COLO829 (cell line): ENCODE measurements around the gene SPATS2.
"Not testable (repeated sequence)": the region's sequence is repeated elsewhere in the genome, so short reads cannot be mapped to it uniquely, and the experiment has no call there.

Experiments used
- DNase-seq: peaks from one replicate; pipeline ENCODE4 v3.0.0; 2012; ENCODE audit warnings: low spot score

Gene SPATS2

DNA sequence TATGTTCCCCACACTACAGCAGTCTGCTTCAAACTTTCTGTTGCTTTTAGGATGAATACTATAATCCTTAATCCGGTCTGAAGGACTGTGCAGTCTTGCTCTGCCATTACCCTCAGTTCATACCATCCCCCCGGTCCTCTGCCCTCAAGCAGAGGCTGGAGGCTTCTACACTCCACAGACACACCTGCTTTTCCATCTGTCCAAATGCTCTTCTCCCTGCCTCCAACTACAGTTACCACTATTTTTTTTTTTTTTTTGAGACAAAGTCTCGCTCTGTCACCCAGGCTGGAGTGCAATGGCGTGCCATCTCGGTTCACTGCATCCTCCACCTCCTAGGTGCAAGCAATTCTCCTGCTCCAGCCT is 152.3 kb downstream of the SPATS2 start:
- no peak for DNase-seq

DNA sequence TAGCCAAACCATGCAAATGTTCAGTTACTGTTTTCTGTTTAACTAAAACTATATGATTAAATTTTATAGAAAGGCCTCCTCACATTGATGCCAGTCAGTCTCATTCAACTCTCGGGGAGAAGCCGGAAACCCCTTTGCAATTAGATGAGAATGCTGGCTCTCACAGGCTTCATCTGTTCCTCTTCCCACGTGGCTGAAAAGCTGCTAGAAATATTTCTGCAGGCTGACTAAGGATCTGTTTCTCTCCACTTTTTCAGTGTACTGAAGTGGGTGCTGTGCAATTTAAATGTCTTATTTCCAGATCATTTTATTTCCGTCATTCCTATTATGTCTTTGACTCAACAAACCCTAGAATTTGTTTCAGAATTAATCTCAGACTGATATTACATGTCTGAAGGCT is 154.1 kb downstream of the SPATS2 start:
- no peak for DNase-seq

DNA sequence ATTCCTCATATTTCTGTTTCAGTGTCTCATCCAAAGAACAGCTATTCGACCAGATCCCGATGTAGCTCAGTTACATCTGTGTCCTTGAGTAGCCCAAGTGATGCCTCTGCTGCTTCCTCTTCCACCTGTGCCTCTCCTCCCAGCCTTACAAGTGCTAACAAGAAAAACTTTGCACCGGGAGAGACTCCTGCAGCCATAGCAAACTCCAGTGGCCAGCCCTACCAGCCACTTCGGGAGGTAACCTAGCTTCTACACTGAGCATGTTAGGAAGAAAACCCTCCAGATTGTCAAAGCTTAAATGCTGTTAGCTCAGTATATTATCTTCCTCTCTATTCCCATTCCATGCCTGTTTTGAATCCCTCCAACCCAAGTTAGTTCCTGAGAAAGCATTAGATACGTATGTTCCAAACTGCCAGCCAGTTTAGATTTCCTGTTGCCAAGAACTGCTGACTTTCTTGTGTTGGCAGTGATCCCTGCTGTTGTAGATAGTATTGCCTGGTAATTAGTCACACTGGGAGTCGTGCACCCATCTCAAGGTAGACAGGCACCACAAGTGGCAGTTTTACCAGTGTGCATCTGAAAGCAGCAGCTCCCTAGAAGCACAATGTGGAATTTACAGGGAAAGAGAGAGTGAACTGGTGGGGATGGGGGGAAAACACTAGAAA is 157.5 kb downstream of the SPATS2 start:
- no peak for DNase-seq

DNA sequence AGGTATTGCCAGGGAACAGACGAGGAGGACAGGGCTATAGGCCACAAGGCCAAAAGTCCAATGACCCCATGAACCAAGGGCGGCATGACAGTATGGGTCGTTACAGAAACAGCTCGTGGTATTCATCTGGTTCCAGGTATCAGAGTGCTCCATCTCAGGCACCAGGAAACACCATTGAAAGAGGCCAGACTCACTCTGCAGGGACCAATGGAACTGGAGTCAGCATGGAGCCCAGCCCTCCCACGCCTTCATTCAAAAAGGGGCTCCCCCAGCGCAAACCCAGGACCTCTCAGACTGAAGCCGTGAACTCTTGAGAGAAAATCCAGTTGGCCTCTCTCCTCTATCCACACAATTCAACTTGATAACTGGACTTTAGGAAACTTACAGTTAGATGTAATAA is 158.7 kb downstream of the SPATS2 start:
- DNase-seq, result no peak

DNA sequence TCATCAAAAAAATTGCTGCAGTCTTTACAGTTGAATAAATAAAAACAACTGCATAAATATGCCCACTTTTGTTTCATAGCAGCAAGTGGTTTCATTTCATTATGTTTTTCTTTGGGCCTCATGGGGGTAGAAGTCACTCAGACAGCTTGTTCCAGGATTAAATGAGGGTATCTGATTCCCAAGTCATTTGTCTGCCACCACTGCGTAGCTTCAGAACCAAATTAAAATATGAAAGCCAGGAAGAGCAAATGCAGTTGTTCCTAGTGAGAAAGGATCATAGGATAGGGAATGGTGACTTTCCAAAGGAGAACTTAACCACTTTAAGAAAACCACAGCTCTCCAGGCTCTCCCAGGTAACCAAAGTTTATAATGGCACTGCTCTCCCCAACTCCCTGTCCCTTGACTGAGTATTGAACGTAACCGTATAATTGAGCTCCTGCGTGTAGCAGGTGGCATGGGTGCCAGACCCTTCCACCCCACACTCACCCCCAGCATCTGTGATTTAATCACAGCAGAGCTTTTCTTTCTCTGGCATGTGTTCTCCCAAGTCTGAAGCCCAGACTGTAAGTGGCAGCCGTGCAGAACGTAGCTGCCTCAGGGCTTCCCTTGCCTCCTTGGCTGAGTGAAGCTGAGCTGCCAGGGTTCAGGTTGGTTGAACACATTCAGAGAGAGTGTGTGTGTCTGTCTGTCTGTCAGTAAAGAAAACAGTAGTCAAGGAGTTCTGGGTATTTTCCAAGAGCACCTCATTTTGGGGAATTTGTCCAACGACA is 160.3 kb downstream of the SPATS2 start:
- no peak for DNase-seq

DNA sequence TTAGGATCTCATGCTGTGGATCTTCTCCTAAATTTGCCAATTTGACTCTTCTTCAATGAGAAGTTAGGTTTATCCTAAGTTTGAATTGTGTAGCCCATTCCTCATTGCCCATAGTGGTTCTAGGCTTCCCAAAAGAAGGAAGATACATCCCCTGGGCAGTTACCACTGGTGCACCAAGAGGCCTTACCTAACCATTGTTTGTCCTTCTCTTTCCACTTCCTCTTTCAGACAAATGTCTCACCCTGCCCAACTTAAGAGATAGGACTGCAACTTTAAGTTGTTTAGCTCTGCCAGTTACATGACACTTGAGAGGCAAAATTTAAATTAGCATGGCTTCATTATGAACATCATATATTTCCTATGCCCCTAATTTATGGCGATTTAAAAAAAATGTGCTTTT is 162.2 kb downstream of the SPATS2 start:
- DNase-seq, result no peak

DNA sequence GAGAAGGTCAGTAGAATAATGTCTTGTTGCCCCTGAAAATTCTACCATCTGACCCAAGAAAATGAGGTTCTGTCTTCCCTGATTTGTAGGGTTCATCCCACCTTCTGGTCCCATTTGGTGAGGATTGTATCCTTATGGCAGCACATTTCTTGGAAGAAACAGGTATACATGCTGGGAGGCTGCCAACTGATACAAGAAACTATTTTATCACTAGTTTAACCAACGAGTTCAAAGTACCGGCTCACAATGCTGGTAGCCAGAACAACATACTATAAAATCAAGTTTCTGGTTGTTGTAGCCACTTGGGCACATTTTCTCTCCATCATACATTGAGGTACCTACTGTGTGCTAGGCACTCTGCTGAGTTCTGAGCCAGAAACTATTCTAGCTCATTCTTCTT is 164.5 kb downstream of the SPATS2 start:
- DNase-seq, result no peak

DNA sequence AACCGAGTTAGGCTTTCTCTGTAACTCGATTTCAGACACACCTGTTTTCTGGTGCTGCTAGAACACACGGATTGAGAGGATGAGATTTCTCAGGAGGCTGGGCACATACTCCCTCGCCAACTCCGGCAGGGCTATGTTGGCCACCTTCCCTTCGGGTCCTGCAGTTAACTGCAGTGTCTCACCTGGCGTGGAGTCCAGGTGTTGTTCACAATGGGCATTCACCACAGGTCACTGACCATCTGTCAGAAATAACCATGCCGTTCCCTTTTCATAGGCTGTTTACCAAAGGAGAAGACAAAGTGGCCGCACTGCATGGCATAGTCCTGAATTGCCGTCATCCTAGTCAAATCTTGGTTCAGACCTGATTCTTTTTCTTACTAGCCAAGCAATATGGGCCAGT is 166.1 kb downstream of the SPATS2 start:
- DNase-seq, result no peak

DNA sequence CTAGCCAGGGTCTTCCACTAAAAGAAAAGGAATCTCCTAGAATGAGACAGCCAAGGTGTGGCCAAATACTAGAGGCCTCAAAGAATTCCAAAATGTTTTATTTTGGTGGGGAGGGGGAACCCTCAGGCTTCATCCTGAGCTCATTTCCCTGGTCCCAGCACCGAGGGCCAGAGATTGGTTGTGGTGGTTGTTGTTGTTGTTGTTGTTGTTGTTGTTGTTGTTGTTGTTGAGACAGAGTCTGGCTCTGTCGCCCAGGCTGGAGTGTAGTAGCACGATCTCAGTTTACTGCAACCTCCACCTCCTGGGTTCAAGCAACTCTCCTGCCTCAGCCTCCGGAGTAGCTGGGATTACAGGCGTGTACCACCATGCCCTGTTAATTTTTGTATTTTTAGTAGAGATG is 166.9 kb downstream of the SPATS2 start:
- DNase-seq, result not testable (repeated sequence)

DNA sequence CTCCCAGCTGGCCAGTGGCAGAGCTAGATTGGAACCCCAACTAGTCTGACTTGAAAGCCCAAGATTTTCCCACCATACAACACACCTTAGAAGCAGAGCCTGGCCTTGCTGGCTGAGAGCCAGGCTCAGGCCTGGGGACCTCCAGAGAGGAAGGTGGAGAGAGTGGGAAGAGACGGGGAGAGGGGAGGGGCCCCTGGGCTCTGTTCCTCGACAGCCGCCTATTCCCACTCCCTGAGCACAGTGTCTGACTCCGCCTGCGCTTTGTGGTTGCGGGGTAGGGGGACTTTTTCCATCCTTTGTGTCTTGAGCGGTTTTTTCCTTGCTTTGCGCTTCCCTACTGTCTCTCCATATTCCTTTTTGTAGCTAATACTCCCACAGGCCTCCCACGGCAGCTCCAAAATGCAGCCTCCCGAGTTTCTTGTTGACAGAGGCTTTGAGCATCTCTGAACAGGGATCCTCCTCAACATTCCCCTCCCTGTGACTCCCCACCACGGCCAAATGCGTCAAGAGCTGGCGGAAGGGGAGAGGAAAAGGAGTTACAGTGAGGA is 167.5 kb downstream of the SPATS2 start:
- no peak for DNase-seq

DNA sequence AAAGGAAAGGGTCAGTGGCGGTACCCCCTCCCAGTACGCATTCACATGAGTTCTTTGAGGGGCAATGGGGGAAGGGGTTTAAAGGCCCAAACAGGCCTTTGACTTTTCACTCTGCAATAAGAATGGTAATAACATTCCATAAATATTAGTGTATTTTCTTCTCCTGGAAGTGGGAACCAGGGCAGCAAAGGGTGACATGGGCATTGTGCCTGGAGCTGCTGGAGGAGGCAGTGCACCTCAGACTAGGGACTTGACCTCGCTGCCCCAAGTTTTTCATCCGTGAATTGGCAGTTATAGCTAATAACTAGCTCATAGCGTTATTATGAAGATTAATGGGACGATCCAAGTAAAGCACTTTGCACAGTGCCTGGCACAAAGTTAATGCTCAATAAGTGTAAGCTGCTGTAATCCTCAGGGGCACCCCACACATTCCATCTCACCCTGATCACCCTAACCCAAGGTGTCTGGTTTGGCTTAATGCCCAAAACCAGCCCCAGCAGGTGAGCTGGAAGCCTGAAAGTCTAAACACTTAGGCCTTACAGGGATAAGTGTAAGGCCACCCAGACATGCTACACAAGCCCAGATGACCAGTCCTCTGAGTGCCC is 168.8 kb downstream of the SPATS2 start:
- no peak for DNase-seq

DNA sequence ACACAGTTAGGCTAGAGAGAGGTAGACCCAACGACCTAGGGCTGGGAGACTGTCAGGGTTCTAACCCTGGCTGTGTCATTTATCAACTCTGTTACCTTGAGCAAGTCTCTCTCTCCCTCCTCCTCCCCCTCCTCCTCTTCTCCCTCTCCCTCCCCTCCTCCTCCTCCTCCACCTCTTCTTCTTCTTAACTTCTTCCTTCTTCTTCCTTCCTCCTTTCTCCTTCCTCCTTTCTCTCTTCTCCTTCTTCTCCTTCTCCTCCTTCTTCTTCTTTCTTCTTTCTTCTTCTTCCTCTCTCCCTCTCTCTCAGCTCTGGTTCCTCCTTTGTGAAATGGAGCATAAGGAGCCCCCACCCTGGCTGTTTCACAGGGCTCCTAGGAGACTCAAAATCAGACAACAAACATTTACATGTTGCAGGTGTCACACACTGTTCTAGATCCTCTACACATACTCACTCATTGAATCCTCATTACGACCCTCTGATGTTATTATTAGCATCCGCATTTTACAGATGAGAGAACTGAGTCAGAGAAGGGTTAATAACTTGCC is 169.3 kb downstream of the SPATS2 start:
- DNase-seq, result no peak

DNA sequence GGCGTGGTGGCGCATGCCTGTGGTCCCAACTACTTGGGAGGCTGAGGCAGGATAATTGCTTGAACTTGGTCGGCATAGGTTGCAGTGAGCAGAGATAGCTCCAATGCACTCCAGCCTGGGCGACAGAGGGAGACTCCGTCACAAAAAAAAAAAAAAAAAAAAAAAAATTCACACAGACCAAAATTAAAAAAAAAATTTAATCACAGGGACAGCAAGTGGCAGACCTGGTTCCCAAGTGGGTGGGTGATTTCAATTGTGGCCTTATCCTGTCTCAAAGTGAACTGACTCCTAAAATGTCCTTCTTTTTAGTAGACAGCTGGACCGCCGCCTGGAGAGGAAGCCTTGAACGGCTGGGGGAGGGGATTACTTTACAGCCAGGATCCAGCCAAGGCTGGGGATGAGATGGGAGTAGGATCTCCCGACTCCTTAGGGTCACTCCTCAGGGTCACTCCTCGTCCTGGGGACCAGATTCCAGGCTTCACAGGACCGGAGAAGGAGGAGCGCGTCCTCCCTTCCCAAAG is 170.0 kb downstream of the SPATS2 start:
- no peak for DNase-seq

DNA sequence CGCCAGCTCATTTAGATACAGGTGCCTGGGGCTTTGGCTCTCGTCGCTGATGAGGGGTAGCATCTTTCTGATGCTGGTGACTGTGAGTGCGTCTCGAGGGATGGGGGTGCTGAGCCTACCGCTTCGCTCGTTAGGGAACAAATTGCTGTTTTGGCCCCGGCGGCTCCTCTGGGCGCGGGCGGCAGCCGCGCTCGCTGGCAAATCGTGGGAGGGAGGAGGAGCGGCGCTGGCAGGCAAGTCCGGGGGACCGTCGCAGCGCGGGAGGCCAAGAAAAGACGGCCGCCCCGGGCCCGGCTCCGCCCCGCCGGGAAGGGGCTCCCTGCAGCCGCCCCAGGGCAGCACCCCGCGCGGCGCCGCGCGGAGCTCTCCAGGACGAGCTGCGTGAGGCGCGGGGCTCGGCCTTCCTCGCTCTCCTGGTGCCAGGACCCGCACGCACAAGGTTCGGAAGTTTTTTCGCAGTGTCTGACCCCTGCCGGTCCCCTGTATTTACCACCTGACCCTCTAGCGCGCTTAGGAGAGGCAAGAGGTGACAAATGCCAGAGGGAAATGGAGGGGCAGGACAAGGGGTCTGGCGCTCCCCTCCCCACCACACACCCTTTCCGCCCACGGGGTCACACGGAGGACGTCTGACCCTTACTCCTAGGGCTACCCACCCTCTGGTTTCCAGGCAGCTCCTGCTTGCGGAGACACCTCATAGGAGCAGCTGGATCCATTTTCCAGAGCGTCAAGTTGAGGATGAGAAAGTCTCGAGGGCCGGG is 170.7 kb downstream of the SPATS2 start:
- no peak for DNase-seq

DNA sequence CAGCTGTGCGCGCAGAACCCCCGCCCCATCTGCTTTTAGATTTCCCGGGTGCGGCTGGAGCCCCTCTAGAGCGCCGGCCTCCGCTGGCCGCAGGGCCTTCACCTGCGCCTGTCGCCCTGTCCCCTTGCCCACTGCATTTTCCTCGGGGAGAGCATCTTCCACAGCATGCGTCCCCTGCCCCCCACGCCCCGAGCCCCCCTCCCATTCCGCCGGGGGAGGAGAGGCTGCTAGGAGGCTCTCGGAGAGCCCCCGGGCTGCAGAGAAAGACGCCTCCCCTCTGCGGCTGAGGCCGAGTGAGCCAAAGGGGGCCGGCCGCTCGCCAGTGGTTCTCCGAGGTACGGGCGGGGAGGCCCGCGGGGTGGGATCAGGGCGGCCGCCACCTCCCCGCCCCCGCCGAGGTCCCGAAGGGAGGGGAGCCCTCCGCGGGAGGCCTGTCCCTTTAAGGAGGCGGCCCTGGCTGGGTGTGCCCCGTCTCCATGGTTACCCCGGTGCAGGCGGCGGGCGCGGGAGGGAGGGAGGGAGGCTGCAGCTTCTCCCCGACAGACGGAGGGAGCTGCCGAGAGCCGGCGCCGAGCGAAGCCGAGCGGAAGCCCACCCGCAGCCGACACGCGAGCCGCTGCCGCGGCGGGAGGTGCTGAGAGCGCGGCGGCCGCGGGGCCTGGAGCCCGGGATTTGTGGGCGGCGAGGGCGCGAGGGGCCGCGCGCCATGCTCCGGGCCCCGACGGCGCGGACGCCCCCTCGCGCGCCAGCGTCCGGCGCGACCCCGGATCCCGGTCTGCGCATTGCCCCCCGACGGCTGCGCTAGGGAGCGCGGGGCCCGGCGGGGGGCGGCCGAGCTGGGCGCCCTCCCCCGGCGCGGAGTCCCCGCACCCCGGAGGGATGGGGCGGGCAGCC is 171.5 kb downstream of the SPATS2 start, which contains the start of gene KCNH3:
KCNH3 (plus strand) TSS at position 521 of the 894 bp plus-strand sequence. CDS start 387 bp downstream, outside the sequence.
- DNase-seq, result peak; percentile 78

DNA sequence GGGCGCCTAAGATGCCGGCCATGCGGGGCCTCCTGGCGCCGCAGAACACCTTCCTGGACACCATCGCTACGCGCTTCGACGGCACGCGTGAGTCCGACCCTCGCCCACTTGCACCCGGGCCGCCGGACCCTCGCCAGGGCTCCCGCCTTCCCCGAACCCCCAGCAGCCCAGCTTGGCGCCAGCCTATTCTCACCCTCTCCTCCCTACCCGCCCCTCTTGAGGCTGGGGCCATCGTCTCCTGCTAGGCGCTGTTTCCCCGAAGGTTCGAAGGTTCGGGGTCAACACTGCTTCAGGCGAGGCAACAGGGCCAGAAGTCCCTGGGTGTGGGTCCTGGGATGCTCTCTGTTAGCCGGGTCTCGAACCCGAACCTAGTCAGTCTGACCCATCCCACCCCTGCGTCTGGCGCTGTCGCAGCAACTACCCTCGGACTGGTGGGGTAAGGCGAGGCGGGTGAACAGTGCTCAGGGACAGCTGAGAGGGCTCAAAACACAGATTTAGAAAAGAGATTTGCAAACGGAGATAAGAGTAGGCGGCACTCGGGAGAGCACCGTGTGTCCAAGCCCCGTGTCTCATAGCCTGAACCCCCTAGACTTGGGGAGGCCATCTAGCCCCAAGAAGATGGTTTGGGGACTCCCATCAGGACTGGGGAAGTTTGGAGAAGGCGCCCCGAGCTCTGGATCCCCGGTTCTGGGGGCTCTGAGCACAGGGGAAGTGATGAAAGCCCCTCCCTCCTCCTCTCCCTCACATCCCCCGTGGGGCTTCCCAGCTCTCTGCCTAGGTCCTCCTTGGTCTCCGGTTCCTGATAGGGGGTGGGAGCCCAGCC is 172.4 kb downstream of the SPATS2 start:
- DNase-seq, result no peak

DNA sequence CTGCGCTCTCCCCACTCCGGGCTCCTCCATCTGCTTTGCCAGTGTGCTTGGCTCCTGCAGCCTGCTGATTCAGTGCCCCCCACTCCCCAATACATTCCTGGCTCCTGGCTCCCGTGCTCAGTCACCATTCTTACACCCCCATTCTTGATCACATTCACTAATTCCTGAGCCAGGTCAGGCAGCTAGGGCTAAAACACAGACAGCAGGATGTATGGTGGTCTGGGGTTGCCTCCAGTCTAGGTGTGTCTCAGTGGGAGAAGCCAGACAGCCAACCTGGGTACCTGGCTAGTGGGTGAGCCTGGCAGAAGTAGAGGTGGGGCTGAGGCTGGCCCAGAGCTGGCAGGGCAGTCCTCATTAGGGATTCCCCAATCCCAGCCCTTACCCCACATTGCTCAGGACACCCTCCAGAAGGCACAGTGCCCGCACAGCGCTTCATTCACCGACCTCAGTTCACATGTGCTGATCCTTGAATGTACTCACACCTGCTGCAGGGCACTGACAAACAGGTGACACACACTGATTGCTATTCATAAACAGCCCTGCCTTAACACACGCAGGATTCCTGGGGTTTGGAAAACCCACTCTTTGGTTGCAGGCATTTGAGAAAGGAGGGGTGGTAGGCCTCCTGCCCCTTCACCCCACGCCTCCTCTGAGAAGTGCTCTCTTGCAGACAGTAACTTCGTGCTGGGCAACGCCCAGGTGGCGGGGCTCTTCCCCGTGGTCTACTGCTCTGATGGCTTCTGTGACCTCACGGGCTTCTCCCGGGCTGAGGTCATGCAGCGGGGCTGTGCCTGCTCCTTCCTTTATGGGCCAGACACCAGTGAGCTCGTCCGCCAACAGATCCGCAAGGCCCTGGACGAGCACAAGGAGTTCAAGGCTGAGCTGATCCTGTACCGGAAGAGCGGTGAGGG is 173.2 kb downstream of the SPATS2 start:
- no peak for DNase-seq

DNA sequence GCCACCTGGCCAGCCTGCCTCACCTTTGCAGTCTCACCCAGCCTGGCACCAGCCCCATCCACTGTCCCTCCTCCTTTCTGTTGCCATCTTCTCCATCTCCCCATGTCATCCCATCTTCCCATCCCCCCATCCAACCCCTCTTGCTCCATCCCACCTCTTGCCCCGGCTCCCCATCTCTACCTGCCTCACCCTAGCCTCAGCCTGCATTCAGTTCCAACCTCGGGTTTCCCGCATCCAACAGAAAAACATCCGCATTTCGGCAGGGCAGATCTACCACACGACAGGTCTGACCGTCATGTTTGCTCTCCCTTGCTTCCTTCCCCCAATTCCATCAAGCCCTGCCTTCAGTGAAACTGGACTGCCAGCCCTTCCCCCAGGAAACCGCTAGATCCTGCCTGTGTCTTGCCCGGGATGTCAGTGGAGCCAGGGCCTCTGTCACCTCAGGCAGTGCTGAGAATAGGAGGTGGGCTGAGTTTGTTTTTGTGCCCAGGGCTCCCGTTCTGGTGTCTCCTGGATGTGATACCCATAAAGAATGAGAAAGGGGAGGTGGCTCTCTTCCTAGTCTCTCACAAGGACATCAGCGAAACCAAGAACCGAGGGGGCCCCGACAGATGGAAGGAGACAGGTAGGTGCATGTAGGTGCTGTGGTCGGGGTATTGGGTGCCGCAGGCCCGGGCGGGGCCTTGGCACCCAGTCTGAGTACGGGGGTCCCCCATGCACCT is 174.0 kb downstream of the SPATS2 start:
- no peak for DNase-seq
